Measurements from ENCODE around the gene ZP1. TPM values are rescaled to one million over a fixed set of nuclear protein-coding genes. Genes with fewer than 3 reads are reported as not detected.
A peak's percentile ranks its signal among the peaks of the same experiment; 100 is the strongest.
"Not testable (repeated sequence)": the region's sequence is repeated elsewhere in the genome, so short reads cannot be mapped to it uniquely, and the experiment has no call there.

Gene ZP1
- total RNA-seq, 1 donor from 2014 or later: 0.14 TPM

GRCh38 chr11:60899977-60900376 lies 32.6 kb downstream of the ZP1 start:
- intact Hi-C loops (cut with DNase I): loop anchor here (1.0 to 2.0 kb wide), 2 partner anchors 69 to 125 kb away; no protein-coding TSS in a partner anchor
- no peak for ATAC-seq

GRCh38 chr11:60900673-60901404 lies 33.5 kb downstream of the ZP1 start:
- intact Hi-C loops (cut with DNase I): no loop called here
- DNase-seq (ENCODE audit: missing footprints) (no peak), ATAC-seq (no peak)

More at GRCh38 chr11:60899977-60900376, 32.6 kb downstream of the ZP1 start:
- no peak for DNase-seq (ENCODE audit: missing footprints)

- no peak for DNase-seq (ENCODE audit: missing footprints)
- ATAC-seq: no peak
- intact Hi-C loops (cut with DNase I): no loop called here
Observed at GRCh38 chr11:60902625-60903024, 35.3 kb downstream of the ZP1 start.

- intact Hi-C loops (cut with DNase I): no loop called here
- DNase-seq (ENCODE audit: missing footprints) (no peak), ATAC-seq (no peak)
Observed at GRCh38 chr11:60905047-60905446, 37.7 kb downstream of the ZP1 start.

GRCh38 chr11:60905551-60906113 lies 38.3 kb downstream of the ZP1 start:
- intact Hi-C loops (cut with DNase I): no loop called here
- no peak for ATAC-seq
- DNase-seq (ENCODE audit: missing footprints): no peak

- DNase-seq (ENCODE audit: missing footprints) (peak; percentile 97), ATAC-seq (peak; percentile 98)
- intact Hi-C loops (cut with DNase I): no loop called here
Observed at GRCh38 chr11:60906132-60906972, 39.0 kb downstream of the ZP1 start, which contains the start of gene PRPF19. TSS of gene PRPF19 (minus strand) at chr11:60906585. CDS start at chr11:60906382, 203 bp downstream.

GRCh38 chr11:60908803-60909202 lies 41.5 kb downstream of the ZP1 start:
- DNase-seq (ENCODE audit: missing footprints) (no peak), ATAC-seq (no peak)
- intact Hi-C loops (cut with DNase I): no loop called here

- DNase-seq (ENCODE audit: missing footprints); intact Hi-C loops (cut with DNase I); ATAC-seq: not testable (repeated sequence)
Observed at GRCh38 chr11:60909680-60910280, 42.4 kb downstream of the ZP1 start.

- ATAC-seq: no peak
- intact Hi-C loops (cut with DNase I): no loop called here
Observed at GRCh38 chr11:60910281-60910687, 42.9 kb downstream of the ZP1 start.

GRCh38 chr11:60910711-60911380 lies 43.5 kb downstream of the ZP1 start:
- intact Hi-C loops (cut with DNase I): no loop called here

More at GRCh38 chr11:60910281-60910687, 42.9 kb downstream of the ZP1 start:
- DNase-seq (ENCODE audit: missing footprints): peak; percentile 68

GRCh38 chr11:60912223-60912850 lies 45.0 kb downstream of the ZP1 start:
- no peak for ATAC-seq
- intact Hi-C loops (cut with DNase I): no loop called here
- DNase-seq (ENCODE audit: missing footprints): no peak

More at GRCh38 chr11:60910711-60911380, 43.5 kb downstream of the ZP1 start:
- DNase-seq (ENCODE audit: missing footprints): peak; percentile 43
- no peak for ATAC-seq

- DNase-seq (ENCODE audit: missing footprints): peak; percentile 64
- ATAC-seq: no peak
- intact Hi-C loops (cut with DNase I): no loop called here
Observed at GRCh38 chr11:60912851-60913528, 45.6 kb downstream of the ZP1 start.

- DNase-seq (ENCODE audit: missing footprints) (peak; percentile 95), ATAC-seq (peak; percentile 87)
- intact Hi-C loops (cut with DNase I): no loop called here
Observed at GRCh38 chr11:60913793-60914632, 46.7 kb downstream of the ZP1 start, which contains the start of gene TMEM109. TSS of gene TMEM109 (plus strand) at chr11:60914158. CDS start at chr11:60919694, 5,536 bp downstream.

GRCh38 chr11:60914633-60915247 lies 47.4 kb downstream of the ZP1 start:
- intact Hi-C loops (cut with DNase I): loop anchor here (5.0 kb wide), 1 partner anchor 38 kb away; the partner anchor contains the start of gene SLC15A3
- peak; percentile 52 for ATAC-seq
- DNase-seq (ENCODE audit: missing footprints): peak; percentile 71

GRCh38 chr11:60915248-60915914 lies 48.0 kb downstream of the ZP1 start:
- intact Hi-C loops (cut with DNase I): loop anchor here (5.0 kb wide), 1 partner anchor 37 kb away; the partner anchor contains the start of gene SLC15A3
- ATAC-seq (peak; percentile 32), DNase-seq (ENCODE audit: missing footprints) (peak; percentile 77)
